H1 (cell line): ENCODE results near the gene DIP2C.

Experiments used
- BRCA1 ChIP-seq: IDR thresholded peaks from 2 replicates; pipeline ENCODE4 v1.6.1; 2012; ENCODE audit warnings: low read depth, low read length, improper control_type of control experiment
- EGR1 ChIP-seq: IDR thresholded peaks from 2 replicates; pipeline ENCODE4 v1.6.1; 2011; ENCODE audit warnings: low read depth, low read length, borderline replicate concordance
- EP300 ChIP-seq, 2 experiments: IDR thresholded peaks; 1 replicate in 1 of 2; 2 replicates in 1 of 2; pipeline ENCODE4 v1.6.1; 2011 to 2012; ENCODE audit warnings: low read depth in 2 of 2, low read length in 2 of 2, mild to moderate bottlenecking in 2 of 2, borderline replicate concordance in 1 of 2, inconsistent platforms in 1 of 2, moderate library complexity in 1 of 2
- EZH2 ChIP-seq: fragments of 200-600 bp; sonication (generic); IDR thresholded peaks from 2 replicates; pipeline ENCODE4 v1.7.1; 2012; ENCODE audit warnings: low read depth, mild to moderate bottlenecking, moderate library complexity, low read length, inconsistent platforms; ENCODE audit not compliant: severe bottlenecking
- FOSL1 ChIP-seq: IDR thresholded peaks from 2 replicates; pipeline ENCODE4 v1.6.1; 2011; ENCODE audit warnings: mild to moderate bottlenecking, low read depth, low read length, moderate library complexity; ENCODE audit not compliant: insufficient read depth
- KDM1A ChIP-seq: fragments of 200-600, 300-600 bp; sonication (generic); IDR thresholded peaks from 2 replicates; pipeline ENCODE4 v1.7.1; 2016; ENCODE audit warnings: mild to moderate bottlenecking, low read length, borderline replicate concordance
- KDM5A ChIP-seq: fragments of 200-600 bp; IDR thresholded peaks from 2 replicates; pipeline ENCODE4 v1.7.1; 2012; ENCODE audit warnings: mild to moderate bottlenecking, low read length, inconsistent platforms, mixed read lengths
- MAFK ChIP-seq: IDR thresholded peaks from 2 replicates; pipeline ENCODE4 v1.6.1; 2012; ENCODE audit warnings: low read depth, mild to moderate bottlenecking, improper control_type of control experiment, low read length
- POLR2A ChIP-seq, 2 experiments: IDR thresholded peaks; 1 replicate in 1 of 2; 2 replicates in 1 of 2; pipeline ENCODE4 v1.6.1; 2011; ENCODE audit warnings: low read depth in 2 of 2, low read length in 2 of 2, mild to moderate bottlenecking in 2 of 2; ENCODE audit errors: control extremely low read depth in 1 of 2
- POLR2AphosphoS5 ChIP-seq: IDR thresholded peaks from 2 replicates; pipeline ENCODE4 v1.6.1; 2011; ENCODE audit warnings: low read depth, low read length
- RFX5 ChIP-seq: IDR thresholded peaks from 2 replicates; pipeline ENCODE4 v1.6.1; 2011; ENCODE audit warnings: low read depth, low read length, improper control_type of control experiment, borderline replicate concordance
- SUZ12 ChIP-seq: fragments of 200-600 bp; sonication (generic); IDR thresholded peaks from 2 replicates; pipeline ENCODE4 v1.6.1; 2012; ENCODE audit warnings: mild to moderate bottlenecking, inconsistent platforms, low read length, moderate library complexity, mixed read lengths
- ZNF274 ChIP-seq: IDR thresholded peaks from 2 replicates; pipeline ENCODE4 v1.7.0; 2012; ENCODE audit warnings: low read length, borderline replicate concordance; ENCODE audit errors: extremely low read depth
- TF ChIP-seq, protein P1 (sequence below), 3 experiments: IDR thresholded peaks; 1 replicate in 2 of 3; 2 replicates in 1 of 3; pipeline versions ENCODE4 v1.5.1 to v1.6.1; 2011; ENCODE audit warnings: low read length in 3 of 3, mild to moderate bottlenecking in 3 of 3, inconsistent platforms in 2 of 3, low read depth in 1 of 3, moderate library complexity in 1 of 3; ENCODE audit not compliant: insufficient read depth in 1 of 3; ENCODE audit errors: control extremely low read depth in 1 of 3

DNA sequence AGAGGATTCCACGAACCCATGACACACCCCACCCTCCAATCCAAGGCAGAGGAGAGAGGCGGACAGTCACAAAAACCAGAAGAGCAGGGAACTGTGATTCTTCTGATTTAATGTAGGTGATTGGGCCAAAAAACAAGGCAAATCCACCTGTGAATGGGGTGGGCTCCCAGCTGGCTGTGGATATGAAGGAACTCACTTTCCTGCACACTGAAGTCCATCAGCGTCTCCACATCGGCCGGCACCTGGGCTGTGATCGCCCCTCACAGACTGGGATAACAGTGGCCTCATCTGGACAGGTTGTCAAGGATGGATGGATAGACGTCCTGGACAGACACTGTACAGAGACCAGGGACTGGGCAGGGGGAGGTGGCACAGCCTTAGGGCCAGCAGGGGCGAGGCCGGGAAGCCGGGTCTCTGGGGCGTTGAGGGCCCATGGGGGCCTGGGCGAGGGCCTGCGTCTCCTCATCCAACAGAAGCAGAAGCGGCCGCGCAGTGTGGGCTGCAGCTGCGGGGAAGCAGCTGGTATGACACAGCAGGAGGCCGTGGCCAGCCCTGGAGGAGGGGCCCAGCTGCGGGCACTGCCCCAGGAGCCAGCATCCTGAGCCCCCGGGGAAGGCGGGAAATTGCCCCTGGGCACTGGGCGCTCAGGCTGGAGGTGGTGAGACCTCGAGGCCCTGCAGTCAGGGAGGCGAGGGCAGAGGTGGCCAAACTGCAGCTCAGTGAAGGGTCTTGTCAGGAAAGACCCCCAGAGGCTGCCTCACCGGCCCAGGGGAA lies 54.2 kb downstream of the DIP2C start:
- TF ChIP-seq, protein P1, sequence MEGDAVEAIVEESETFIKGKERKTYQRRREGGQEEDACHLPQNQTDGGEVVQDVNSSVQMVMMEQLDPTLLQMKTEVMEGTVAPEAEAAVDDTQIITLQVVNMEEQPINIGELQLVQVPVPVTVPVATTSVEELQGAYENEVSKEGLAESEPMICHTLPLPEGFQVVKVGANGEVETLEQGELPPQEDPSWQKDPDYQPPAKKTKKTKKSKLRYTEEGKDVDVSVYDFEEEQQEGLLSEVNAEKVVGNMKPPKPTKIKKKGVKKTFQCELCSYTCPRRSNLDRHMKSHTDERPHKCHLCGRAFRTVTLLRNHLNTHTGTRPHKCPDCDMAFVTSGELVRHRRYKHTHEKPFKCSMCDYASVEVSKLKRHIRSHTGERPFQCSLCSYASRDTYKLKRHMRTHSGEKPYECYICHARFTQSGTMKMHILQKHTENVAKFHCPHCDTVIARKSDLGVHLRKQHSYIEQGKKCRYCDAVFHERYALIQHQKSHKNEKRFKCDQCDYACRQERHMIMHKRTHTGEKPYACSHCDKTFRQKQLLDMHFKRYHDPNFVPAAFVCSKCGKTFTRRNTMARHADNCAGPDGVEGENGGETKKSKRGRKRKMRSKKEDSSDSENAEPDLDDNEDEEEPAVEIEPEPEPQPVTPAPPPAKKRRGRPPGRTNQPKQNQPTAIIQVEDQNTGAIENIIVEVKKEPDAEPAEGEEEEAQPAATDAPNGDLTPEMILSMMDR (IDR thresholded peaks at IDR 0.05; ENCODE audit: control extremely low read depth in 1 of 3, insufficient read depth in 1 of 3, low read depth in 1 of 3, low read length in 3 of 3) = no peak
- TF ChIP-seq FOSL1 (no peak), EZH2 (no peak), MAFK (no peak), EGR1 (no peak), POLR2A (IDR thresholded peaks at IDR 0.05; ENCODE audit: control extremely low read depth in 1 of 2, low read depth in 2 of 2, low read length in 2 of 2) (no peak), KDM1A (no peak), BRCA1 (no peak), ZNF274 (no peak), KDM5A (no peak), EP300 (IDR thresholded peaks at IDR 0.05; ENCODE audit: borderline replicate concordance in 1 of 2, low read depth in 2 of 2, low read length in 2 of 2) (no peak), RFX5 (no peak), SUZ12 (no peak), POLR2AphosphoS5 (no peak)
